Left kidney (tissue), 2 donors: ENCODE results near the gene CDH22. TPM values are rescaled to one million over a fixed set of nuclear protein-coding genes. Genes with fewer than 3 reads are reported as not detected.

Source experiments
- DNase-seq: peaks from one replicate; pipeline ENCODE4 v3.0.0-alpha.2; 2013
- polyA plus RNA-seq: library from polyadenylated mRNA; unstranded; fragments of 120-200 nt; gene quantifications from one replicate; pipeline ENCODE4 v1.2.1, GENCODE V29; 2013; ENCODE audit not compliant: insufficient read length

CDH22 gene
- polyA plus RNA-seq, 1 donor, result not detected

DNA sequence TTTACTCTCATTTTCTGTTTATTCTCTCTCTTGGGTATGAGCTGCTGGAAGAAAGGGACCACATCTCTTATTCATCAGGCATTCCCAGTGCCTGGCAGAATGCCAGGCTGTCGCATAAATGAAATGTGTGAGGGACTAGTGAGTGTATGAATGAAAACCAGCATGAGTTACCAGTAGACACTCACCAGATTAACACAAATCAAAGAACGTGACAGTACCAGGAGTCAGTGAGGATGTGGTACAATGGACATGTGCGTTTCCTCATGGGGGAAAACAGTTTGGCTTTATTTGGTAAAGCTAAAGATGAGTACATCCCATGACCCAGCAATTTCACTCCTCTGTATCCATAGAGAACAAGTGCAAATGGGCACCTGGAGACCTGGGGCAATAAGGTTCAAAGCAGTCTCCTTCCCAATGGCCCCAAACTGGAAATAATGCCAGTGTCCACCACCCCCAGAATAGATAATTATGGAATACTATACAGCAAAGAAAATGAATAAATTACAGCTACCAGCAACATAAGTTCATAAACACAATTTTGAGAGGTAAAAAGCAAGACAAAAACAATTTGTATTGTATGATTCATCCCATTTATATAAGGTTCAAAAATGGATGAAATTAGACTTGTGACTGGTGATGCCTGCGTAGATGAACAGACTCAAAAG is 93.3 kb downstream of the CDH22 start:
- no peak for DNase-seq

DNA sequence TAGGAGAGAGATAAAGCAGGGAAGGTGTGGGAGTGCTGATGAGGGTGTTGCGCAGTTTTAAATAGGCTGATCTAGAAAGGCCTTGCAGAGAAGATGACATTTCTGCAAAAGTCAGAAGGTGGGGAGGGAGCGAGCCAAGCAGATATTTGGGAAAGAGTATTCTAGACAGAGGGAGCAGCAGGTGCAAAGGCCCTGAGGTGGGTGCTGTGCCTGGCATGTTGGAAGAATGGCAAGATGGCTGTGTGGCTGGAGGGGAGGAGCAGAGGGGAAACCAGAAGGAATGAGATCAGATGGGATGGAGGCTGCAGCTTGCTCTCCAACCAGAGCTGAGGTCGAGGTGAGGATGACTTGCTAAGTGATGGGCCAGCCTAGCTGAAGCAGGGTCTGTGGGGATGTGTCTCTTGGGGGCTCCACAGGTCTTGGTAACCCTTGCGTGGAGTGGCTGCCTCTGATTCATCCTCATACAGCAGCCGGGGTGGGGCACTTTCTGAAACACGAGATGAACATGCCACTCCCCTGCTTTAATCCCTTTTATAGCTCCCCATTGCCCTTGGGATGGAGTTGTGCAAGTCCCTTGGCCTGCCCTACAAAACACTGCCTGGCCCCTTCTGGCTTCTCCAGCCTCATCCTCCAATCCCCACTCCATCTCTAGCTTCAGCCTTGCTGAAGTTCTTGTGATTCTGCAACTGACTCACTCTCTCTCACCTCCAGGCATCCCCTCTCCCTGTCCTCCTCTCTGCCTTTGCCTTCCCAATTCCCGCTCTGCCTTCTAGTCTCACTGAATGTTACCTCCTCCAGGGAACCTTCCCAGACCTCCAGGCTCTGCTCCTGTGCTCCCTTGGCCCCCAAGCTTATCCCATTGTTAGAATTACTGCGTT is 94.1 kb downstream of the CDH22 start:
- DNase-seq, result no peak

DNA sequence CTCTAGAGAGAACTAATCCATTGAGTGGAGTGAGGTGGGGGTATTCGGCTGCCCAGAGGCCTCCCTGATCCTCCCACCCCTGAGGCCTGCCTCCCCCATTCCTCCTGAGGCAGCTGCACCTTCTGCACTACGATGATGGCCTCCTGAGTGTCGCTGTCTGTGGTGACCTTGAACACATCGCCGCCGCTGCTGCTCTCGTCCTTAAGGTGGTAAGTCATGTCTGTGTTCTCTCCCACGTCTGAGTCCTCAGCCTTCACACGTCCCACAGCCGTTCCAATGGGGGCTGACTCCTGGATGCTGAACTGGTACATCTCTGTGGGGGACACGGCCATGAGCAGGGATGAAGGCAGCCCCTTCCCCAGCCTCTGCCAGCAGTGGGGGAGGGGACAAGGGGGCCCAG is 95.4 kb downstream of the CDH22 start:
- no peak for DNase-seq

DNA sequence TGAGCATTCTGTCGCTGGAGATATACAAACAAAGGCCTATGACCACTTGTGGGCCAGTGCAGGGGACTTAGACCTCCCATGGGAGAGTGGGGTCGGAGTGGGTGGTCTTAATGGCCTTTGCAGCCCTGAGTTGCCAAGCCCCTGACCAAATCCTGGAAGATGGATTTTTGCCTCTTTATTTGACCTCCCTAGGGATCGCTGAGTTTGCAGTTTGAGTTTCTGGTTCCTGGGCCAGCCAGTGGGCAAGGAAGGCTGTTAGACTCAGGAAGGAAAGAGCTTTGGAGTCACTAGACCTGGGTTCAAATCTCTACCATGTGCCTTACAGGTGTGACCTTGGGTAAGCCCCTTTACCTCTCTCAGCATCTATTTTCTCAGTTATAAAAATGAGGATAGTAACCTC is 96.0 kb downstream of the CDH22 start:
- no peak for DNase-seq

DNA sequence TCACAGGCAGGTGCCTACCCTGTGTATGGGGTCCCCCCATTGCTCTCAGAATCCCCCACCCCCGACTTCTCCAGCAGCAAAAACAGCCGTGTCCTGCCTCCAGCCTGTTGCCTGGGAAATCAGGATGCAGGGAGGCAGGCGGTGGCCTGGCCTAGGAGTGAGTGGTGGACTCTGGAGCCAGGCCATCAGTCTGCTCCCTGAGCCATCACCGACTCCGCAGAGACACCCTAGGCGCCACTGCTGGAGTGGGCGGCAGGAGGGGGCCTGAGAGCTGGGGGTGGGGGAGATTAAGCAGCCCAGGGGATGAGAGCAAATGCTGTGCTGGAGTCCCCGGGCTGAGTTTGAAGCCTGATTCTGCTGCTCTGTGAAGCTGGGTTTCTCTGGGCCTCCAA is 97.0 kb downstream of the CDH22 start:
- no peak for DNase-seq

DNA sequence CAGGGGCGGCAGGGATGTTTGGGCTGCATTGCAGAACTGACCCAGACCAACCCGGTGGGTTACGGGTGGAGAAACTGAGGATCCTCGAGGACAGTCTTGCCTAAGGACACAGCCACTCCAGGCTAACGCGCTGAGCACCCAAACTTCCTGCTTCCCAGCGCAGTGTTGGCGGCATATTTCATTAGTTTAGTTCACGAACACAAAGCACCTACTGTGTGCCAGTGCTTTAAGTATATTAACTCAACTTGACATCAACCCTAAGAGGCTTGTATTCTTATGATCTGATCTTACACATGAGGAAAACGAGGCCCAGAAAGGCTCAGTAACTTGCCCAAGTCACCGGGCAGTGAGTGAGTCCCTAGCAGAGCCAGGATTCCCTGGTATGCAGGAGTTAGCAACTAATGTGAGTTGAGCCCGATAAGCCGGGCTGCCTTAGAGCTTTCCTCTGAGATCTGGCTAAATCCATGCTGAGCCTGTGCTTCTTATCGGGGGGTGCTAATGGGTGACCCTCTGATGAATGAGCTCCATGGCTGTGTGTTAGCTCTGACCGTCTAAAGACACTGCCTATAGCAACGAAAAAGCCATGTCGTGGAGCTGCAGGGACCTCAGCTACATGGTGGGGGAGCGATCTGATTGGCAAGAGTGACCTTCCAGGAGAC is 97.5 kb downstream of the CDH22 start:
- no peak for DNase-seq

DNA sequence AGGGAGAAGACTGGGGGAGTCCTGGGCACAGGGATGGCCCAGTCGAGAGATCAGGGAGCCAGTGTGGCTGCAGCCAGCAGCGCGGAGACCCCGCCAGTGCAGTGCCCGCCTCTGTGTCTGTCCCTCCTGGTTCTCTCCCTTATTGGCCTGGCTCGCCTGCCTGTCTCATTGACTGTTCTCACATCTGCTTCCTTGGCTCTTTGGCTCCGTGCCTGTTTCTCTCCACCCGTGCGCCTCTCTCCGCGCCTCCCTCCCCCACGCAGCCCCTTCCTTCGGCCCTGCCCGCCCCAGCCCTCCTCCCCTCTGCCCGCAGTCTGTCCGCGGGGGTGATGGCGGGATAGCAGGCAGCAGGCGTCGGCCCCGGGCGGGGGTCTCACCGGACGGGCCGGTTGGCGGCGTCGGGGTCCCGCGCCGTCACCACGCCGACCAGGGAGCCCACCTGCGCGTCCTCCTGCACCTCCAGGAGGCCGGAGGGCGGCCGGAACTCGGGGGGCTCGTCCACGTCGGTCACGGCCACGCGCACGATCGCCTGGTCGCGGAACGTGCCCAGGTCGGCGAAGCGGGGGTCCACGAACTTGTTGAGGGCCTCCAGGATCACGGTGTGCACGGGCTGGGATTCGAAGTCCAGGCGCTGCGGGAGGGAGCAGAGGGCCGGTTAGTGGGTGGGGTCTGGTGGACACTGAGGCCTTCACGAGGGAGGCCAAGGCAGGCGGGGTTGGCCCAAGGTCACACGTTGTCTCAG is 98.2 kb downstream of the CDH22 start:
- DNase-seq, result no peak

DNA sequence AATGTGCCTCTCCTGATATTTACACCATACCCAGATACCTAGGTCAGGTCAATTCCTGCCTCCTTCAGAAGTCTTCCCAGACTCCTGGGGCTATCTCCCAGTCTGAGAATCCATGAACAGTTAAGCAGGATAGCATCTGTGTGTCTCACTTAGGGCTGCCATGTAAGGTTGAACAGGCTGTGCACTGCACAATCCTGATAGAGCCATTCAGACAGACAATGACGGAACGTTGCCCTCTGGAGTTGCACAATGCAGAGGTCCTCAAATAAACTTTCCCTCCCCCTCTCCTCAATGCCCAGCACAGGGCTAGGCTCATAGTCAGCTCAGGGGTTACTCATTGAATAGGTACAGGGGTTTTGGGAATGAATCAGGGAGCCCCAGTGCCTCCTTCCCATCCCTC is 100.5 kb downstream of the CDH22 start:
- DNase-seq, result no peak

DNA sequence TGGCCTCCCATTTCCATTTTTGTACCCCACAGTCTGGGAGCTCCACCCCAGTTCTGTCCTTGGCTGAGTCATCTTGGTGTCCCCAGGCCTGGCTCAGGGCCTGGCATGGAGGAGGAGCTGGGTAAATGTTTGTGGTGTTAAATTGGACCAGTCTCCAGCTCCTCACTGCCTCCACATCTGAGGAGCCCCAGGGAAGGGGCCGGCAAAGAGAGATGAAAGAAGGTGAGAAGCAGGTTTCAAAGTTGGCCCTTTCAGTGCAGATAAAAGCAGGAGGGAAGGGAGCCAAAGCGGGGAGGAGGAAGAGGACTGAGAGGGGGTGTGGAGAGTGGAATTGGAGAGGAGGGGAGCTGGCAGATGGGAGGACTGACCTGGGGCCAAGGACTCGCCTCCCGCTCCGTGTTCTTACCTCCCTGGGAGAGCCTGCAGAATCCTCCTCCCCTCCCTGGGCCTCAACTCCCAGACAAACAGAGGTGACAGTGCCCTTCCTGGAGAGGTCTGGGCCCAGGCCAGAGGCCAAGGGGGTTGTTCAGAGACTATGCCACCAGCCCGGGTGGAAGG is 101.2 kb downstream of the CDH22 start:
- DNase-seq, result no peak

DNA sequence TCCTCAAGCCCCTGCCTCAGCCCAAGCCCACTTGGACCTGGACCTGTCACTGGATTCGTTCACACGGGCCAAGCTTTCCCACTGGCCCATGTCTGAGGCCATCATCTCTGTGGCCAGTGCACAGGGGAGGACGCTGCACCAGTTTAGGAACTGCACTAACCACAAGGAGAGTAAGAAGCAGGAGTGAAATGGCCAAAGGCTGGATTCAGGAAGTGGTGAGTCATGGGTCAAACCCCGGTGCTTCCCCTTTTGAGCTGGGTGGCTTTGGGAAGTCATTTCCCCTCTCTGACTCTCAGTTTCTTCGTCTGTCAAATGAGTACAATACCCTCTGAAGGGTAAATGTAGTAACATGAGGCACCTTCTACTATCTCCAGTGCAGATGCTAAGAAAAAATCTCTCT is 102.3 kb downstream of the CDH22 start:
- DNase-seq, result no peak

DNA sequence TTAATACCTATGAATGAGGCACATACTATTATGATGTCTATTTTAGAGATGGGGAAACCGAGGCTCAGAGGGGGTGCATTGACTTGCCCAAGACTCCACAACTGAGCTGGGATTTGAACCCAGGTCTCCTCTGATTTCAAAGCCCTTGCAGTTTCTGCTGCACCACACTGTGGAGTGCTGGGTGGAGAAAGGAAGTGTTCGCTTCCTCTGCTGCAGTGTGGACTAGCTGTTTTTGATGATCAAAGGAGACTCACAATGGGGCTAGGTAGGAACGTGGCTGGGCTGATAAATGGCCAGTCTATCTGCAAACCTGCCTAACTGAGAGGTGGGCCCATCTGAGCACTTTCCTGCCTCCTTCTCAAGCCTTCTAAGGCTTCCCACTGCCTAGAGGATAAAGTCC is 102.9 kb downstream of the CDH22 start:
- DNase-seq, result no peak

DNA sequence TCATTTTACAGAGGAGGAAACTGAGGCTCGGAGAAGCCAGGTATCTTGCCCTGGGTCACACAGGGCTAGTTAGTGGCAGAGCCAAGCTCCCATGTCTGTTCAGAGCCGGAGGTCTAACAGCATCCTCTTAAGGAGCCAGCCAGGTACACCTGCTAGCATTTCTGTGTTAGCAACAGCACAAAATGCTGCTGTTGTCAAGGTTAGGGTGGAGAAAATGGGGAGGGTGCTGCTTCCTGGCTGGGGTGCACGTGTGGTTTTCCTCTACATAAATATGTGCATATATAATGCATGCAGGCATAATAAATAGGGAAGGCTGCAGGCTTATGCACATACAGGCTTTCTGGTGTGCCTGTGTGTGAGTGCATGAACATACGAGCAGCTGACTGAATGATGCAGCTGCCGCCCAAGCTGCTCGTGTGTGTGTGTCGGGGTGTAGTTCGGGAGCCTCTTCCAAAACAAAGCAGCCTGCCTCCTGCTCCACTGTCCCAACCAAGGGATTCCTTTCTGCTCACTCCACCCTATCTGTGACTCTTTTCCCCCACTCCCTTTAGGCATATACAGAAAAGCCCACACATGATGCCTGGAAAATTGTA is 103.6 kb downstream of the CDH22 start:
- no peak for DNase-seq

DNA sequence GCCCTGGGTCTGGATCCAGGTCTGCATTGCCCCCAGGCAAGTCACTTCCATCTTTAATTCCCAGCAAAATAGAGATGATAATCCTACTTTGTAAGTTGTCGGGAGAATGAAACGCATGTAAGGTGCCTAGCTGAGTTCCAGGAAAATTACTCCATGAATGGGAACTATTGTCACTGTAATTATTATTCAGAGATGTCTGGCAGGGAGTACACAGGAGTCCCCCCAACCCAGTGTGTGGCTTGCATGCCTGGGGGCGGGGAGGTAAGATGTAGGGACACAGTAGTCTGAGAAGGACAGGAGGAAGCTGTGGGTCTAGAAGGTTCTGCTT is 104.8 kb downstream of the CDH22 start:
- no peak for DNase-seq

DNA sequence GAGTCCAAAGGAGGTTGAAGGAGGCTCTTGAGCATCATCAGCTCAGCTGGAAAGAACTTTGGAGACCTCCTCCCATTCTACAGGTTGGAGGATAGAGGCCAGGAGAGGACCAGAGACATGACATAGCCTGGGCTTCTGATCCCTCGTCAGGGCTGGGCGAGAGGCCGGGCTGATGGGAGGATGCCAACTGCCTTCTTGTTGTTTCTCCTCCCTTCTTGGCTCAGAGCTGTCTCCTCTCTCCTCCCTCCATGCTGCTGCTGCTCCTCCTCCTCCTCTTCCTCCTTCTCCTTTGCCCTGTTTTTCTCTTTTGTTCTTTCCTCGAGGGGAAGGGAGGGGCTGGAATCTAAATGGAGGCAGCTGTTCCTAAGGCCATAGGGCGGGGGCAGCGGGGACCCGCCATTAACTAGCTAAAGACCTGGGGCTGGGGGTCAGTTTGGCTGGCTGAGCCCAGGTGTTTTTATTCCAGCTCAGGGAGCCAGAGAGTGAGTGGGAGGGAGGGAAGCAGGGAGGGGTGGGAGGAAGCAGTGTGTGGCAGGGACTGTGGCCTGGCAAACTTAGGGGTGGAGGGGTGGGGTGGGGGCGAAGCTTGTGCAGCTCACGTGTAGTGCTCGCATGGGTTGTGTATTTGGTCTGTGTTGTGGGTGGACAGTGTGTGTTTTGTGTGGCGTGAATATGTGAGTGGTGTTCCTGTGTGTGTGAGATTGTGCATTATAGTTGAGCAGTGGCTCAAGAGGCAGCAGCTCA is 105.4 kb downstream of the CDH22 start:
- DNase-seq, result no peak

DNA sequence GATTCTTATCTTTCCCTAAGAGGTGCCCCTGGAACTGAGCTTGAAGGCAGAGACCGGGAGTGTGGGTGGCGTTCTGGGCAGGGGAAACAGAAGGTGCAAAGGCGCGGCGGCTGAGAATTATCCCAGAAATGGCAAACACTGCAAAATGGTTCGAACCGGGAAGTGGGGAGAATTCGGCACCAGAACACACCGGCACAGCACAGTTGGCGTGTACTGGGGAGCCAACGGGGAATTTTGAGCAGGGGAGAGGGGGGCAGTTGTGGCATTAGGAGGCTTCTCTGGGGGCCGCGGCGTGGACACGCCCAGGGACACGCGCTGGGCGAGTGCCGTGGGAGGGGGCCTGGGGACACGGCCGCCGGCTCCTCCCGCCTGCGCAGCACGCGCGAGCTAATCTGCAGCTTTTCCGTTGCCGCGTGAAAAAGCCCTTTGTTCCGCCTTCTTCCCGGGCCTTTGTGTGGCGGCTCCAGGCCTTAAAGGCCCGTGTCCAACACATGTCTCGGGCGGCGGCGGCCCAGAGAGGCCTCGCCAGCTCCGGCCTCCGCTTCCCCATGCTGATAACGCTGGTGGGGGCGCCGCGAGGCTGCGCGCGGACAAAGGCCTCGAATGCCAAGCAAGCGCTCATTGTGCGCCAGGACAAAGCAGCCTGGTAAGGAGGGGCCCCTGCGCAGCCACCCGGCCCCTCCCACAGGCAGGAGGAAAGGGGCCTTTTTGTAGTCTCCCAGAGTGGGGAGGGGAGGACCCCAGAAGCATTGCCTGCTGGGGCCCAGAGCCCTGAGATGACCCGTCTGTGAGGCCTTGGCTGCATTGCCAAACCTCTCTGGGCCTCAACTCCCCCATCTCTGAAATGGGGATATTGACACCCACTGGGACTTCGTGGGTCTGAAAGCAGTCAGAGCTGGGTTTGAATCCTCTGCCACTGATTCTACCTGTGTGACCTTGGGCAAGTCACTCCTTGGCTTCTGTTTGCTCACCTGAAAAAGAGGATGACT is 107.4 kb downstream of the CDH22 start:
- no peak for DNase-seq

DNA sequence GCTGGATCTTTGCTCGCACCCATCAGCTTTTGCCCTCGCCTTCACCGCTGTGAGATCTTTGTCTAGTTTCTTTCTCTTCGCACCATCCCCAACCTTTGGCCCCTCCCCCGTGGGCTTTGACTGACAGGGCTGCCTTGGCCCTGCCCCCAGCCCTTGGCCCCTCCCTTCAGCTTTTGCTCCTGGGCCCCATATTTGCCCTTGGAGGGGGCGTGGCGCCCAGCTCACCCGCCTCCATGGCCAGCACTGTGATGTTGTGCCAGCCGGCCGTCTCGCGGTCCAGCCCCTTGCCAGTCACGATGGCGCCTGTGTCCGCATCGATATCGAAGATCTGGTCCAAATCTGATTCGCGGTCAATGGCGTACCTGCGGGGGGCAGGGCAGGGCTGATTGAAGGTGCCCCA is 109.1 kb downstream of the CDH22 start:
- DNase-seq, result no peak

DNA sequence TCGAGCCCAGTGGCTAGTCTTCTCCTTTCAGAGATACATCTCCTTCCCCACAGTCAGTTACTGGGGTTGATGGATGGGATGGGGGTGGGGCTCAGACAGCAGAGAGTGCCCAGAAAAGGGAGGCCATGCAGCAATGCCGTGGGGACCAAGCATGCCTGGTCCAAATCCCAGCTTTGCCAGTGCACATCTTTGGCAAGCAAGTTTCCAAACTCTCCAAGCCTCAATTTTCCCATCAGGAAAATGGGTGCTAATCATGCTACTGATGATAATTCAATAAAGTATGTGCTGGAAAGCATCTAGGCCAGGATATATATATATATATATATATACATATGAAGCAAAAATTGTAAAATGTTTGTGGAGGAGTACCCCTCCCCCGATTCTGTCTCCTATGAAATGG is 111.3 kb downstream of the CDH22 start:
- DNase-seq, result no peak

DNA sequence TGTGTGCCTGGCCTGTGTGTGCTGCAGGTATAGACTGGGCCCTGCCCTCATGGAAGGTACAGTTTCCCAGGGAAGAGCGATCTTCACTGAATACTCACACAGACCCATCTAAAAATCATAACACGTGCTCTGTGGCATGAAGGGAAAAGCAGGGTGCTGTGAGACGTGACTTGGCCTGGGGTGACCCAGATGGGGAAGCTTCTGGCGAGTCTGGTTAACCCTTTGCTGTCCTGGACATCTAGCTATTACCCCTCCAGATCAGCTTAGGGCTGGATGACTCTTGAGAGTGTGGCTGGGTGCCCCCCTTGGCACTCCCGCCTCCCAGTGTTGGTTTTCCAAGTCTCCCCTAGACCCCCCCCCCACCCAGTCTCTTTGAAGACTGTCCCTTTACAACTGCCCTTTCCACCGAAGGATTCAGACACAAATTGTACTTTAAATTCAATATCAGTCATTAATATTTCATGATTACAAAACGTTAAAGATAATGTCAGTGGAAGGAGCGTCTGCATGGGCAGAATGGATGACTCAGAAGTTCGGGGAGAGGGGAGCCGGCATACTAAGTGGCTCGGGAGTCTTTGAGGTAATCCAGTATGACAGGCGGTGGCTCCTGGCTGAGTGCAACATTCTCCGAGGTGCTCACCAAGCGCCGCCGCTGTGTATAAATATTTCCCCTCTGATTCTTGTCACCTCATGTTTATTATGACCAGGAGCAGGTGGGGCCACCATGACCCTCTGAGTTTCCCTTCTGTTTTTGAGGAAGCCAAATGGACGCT is 112.8 kb downstream of the CDH22 start:
- DNase-seq, result no peak

DNA sequence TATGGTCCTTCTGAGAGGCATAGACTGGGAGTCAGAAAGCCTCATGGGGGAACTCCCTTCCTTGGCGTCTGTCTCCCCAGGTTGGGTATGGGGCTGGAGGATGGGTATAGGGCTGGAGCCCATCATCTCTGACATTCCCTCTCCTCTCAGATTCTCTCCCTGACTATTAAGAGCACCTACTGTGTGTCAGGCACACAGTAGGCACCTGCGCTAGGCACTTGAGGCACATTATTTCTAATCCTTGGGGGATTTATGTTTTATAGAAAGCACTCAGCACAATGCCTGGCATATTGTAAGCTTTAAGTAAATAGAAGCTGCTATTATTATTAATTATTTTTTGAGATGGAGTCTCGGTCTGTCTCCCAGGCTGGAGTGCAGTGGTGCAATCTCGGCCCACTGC is 113.9 kb downstream of the CDH22 start:
- no peak for DNase-seq
